KMS-11 (cell line): ENCODE data around the gene KLHDC7B.

Experiments used
- H2AFZ ChIP-seq: fragments of 200-600 bp; sonication (generic); 2 replicates; pipeline ENCODE4 v1.6.1; 2016; ENCODE audit warnings: antibody characterized with exemption, mixed run types, low read depth
- H3K27ac ChIP-seq: fragments of 200-600 bp; sonication (generic); 2 replicates; pipeline ENCODE4 v1.6.1; 2016; ENCODE audit warnings: mild to moderate bottlenecking, mixed run types
- H3K27me3 ChIP-seq: fragments of 200-600 bp; sonication (generic); 2 replicates; pipeline ENCODE4 v1.6.1; 2017; ENCODE audit warnings: mild to moderate bottlenecking, low read depth, mixed run types, moderate library complexity; ENCODE audit not compliant: insufficient read depth
- H3K36me3 ChIP-seq: fragments of 200-600 bp; sonication (generic); 2 replicates; pipeline ENCODE4 v1.6.1; 2017; ENCODE audit warnings: mild to moderate bottlenecking, mixed run types; ENCODE audit not compliant: insufficient read depth
- H3K4me1 ChIP-seq: fragments of 200-600 bp; sonication (generic); 2 replicates; pipeline ENCODE4 v1.6.1; 2016; ENCODE audit warnings: mild to moderate bottlenecking, low read depth, mixed run types; ENCODE audit not compliant: poor library complexity, severe bottlenecking
- H3K4me2 ChIP-seq: fragments of 200-600 bp; sonication (generic); 2 replicates; pipeline ENCODE4 v1.7.0; 2016; ENCODE audit warnings: mild to moderate bottlenecking, mixed run types
- H3K4me3 ChIP-seq: fragments of 200-600 bp; sonication (generic); IDR thresholded peaks from 2 replicates; pipeline ENCODE4 v1.6.1; 2017; ENCODE audit warnings: low read depth, low read length, mixed read lengths; ENCODE audit not compliant: insufficient read depth
- H3K79me2 ChIP-seq: fragments of 200-600 bp; sonication (generic); 2 replicates; pipeline ENCODE4 v1.6.1; 2016; ENCODE audit warnings: low read depth, mixed run types; ENCODE audit not compliant: insufficient read depth
- H3K9ac ChIP-seq: fragments of 200-600 bp; sonication (generic); 2 replicates; pipeline ENCODE4 v1.6.1; 2016; ENCODE audit warnings: mild to moderate bottlenecking, mixed run types
- H4K20me1 ChIP-seq: fragments of 200-600 bp; sonication (generic); 2 replicates; pipeline ENCODE4 v1.6.1; 2016; ENCODE audit warnings: mild to moderate bottlenecking, mixed run types; ENCODE audit not compliant: insufficient read depth
- TF ChIP-seq, protein P1 (sequence below): fragments of 200-600 bp; sonication (generic); conservative IDR thresholded peaks from 2 replicates; pipeline ENCODE4 v1.6.1; 2017; ENCODE audit warnings: low read depth, mild to moderate bottlenecking, antibody characterized with exemption, low read length, moderate library complexity, mixed read lengths

KLHDC7B gene

DNA sequence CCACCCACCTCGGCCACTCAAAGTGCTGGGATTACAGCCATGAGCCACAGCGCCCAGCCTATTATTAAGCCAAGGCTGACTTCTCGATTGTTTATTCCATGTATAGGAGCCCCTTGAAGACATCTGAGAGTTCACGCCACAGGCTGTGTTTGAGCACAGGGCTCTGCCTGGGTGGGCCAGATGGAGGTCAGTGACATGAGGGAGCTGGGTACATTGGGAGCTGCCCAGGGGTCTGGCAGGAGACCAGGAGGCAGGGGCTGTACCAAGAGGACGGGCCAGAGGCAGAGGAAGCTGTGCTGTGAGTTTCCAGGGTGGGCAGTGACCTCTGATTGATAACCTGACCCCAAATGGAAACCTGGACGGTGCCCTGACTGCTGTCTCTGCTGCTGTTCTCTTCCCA, 43.6 kb upstream of the KLHDC7B start:
- H3K4me1 ChIP-seq = no peaks in the 10 kb centered on the region
- H4K20me1 ChIP-seq = no peaks in the 10 kb centered on the region
- no peak overlapping the region for H3K9ac ChIP-seq
- no peaks in the 10 kb centered on the region for H3K27me3 ChIP-seq
- H3K27ac ChIP-seq = no peak overlapping the region
- no peaks in the 10 kb centered on the region for H3K36me3 ChIP-seq
- TF ChIP-seq, protein P1, sequence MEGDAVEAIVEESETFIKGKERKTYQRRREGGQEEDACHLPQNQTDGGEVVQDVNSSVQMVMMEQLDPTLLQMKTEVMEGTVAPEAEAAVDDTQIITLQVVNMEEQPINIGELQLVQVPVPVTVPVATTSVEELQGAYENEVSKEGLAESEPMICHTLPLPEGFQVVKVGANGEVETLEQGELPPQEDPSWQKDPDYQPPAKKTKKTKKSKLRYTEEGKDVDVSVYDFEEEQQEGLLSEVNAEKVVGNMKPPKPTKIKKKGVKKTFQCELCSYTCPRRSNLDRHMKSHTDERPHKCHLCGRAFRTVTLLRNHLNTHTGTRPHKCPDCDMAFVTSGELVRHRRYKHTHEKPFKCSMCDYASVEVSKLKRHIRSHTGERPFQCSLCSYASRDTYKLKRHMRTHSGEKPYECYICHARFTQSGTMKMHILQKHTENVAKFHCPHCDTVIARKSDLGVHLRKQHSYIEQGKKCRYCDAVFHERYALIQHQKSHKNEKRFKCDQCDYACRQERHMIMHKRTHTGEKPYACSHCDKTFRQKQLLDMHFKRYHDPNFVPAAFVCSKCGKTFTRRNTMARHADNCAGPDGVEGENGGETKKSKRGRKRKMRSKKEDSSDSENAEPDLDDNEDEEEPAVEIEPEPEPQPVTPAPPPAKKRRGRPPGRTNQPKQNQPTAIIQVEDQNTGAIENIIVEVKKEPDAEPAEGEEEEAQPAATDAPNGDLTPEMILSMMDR = no peak
- H2AFZ ChIP-seq = no peak overlapping the region
- H3K4me3 ChIP-seq = no peak overlapping the region
- peaks cover 6% of the 10 kb centered on the region; the same call in 1 of the 2 replicates for H3K79me2 ChIP-seq
- H3K4me2 ChIP-seq = no peak overlapping the region

DNA sequence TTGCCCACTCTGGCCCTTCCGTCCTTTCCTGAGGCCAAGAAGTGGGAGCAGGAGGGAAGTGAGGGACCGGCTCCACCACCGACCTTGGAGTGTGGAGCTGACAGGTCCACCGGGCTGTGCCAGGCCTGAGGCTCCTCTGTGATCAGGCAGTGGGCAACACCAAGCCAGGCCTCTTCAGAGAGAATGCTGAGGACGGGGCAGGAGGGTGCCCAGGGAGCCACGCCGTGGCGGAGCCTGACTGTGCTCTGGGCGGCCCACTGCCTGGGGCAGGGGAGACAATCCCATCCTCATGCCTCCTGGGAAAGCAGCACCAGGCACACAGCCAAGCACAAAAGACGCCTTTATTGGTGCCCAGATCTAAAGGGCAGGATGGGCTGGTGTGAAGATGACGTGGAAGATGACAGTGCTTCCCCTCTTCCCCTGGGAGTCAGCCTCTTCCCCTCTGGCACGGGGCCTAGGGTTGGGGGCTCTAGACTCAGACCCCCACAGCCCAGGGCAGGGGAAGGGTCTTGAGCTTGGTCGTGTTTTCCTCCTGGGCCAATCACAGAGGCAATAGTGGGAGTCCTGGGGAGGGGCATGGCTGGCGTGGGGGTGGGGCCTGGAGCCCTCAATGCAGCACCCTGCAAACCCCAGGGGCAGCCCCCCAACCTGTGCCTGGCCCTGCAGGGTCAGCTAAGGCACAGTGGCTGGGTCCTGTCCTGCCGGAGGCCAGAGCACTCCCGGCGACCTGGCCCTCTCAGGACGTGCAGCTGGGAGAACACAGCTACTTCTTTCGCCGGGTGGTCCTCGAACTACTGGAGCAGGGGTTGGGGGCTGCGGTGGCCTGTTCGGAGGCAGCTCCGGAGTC, 42.8 kb upstream of the KLHDC7B start:
- Histone ChIP-seq H4K20me1 (no peaks in the 10 kb centered on the region), H3K36me3 (no peaks in the 10 kb centered on the region), H3K27ac (no peak overlapping the region), H3K27me3 (no peaks in the 10 kb centered on the region), H2AFZ (no peak overlapping the region), H3K4me3 (no peak overlapping the region), H3K4me2 (no peak overlapping the region), H3K79me2 (peaks cover 9% of the 10 kb centered on the region; the same call in 1 of the 2 replicates), H3K4me1 (no peaks in the 10 kb centered on the region), H3K9ac (no peak overlapping the region)
- TF ChIP-seq, protein P1 = no peak

DNA sequence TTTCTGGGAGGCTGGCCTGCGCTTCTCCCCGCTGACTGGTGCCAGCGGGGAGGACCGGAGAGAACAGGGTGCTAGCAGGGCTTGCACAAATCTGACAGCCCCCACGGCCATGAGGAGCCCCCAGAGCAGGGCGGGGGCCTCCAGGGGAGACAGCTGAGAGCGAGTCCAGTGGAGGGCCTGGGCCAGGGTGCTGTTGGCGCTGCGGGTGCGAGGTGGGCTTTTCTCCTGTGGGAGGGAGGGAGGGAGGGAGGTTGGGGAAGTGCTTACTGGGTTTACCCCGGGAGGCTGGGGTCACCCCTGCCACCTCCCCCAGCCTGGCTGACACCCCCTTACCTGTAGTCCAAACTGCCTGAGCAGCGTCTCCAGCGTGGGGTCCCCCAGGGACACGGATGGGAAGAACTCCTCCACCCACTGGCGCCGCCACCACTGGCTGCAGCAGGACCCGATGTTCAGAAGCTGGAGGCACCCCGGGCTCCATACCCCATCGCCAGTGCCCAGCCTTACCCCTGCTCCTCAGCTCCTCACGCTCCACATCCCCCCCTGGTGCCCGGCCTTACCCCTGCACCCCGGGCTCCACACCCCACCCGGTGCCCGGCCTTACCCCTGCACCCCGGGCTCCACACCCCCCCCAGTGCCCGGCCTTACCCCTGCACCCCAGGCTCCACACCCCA, 42.1 kb upstream of the KLHDC7B start:
- Histone ChIP-seq H3K4me3 (no peak overlapping the region), H3K27ac (no peak overlapping the region), H3K9ac (no peak overlapping the region), H3K36me3 (no peaks in the 10 kb centered on the region), H3K27me3 (no peaks in the 10 kb centered on the region), H3K4me2 (no peak overlapping the region), H3K4me1 (no peaks in the 10 kb centered on the region), H3K79me2 (peaks cover 11% of the 10 kb centered on the region), H4K20me1 (no peaks in the 10 kb centered on the region), H2AFZ (no peak overlapping the region)
- TF ChIP-seq, protein P1 = no peak

DNA sequence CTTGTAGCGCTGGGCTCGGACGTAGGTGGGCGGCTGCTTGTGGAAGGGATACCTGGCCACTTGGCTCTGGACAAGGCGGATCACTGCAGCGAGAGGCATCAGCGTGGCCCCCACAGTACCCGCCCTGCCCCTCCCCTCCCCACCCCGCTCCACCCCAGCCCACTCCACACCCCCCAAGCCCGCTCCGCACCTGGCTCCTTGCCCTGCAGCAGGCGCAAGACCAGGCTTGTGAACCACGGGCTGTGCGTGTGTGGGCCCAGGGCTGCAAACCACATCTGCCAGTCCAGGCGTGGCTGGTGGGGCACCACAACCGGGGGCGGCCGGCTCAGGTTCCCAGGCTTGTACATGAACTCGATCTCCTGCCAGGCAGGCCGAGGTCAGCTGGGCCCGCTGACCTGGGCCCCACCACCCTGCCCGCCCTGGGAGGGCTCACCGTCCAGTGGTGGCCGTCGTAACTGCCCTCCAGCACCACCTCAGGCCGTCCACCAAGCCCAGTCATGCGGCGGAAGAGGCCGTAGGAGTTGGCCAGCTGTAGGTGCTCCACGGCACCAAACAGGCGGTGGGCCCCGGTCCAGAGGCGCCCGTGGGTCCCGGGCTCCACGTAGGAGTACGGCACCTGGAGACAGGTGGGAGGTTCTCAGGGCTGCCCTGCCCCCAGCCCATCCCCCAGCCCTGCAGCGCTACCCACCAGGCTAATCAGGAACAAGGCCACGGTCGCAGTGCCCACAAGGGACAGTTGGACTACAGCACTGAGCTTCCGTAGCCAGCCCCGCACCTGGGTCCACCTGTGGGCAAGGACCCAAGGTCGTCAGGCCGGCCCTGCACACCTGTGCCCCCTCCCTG, 41.1 kb upstream of the KLHDC7B start:
- Histone ChIP-seq H3K4me3 (no peak overlapping the region), H3K27me3 (no peaks in the 10 kb centered on the region), H3K4me2 (no peak overlapping the region), H3K36me3 (no peaks in the 10 kb centered on the region), H4K20me1 (no peaks in the 10 kb centered on the region), H3K27ac (no peak overlapping the region), H3K4me1 (peaks cover 6% of the 10 kb centered on the region), H3K9ac (no peak overlapping the region), H3K79me2 (peaks cover 21% of the 10 kb centered on the region), H2AFZ (no peak overlapping the region)
- TF ChIP-seq, protein P1 = no peak
